Measurements from ENCODE around the gene NADSYN1.

GRCh38 chr11:71507102-71507501 lies 54.1 kb downstream of the NADSYN1 start:
- TF ChIP-seq CTCF (conservative IDR thresholded peaks at IDR 0.05; ENCODE audit: low read depth, low read length) = no peak
- TF ChIP-seq EZH2 (IDR thresholded peaks at IDR 0.05; ENCODE audit: borderline replicate concordance, low read depth, low read length, poor library complexity, severe bottlenecking) = no peak
